HG02981 (cell line): ENCODE measurements around the gene SAMD4B.

ENCODE experiments used
- ATAC-seq: cut with Tn5 transposase; IDR thresholded peaks from one replicate; pipeline ENCODE4 v1.9.1; 2021; ENCODE audit warnings: mild to moderate bottlenecking, moderate library complexity; ENCODE audit not compliant: unreplicated experiment

Gene SAMD4B

GRCh38 chr19:39389631-39390414, 47.6 kb downstream of the SAMD4B start:
- ATAC-seq = no peak

- ATAC-seq = no peak
Measured at GRCh38 chr19:39390451-39390750, 48.2 kb downstream of the SAMD4B start.

GRCh38 chr19:39390751-39391437, 48.7 kb downstream of the SAMD4B start, which contains the start of the genes MED29 and PAF1:
MED29 (plus strand) TSS chr19:39391378; CDS start chr19:39391423, 45 bp downstream.
PAF1 (minus strand) TSS chr19:39391106; CDS start chr19:39390864, 242 bp downstream.
- ATAC-seq = peak; percentile 88

- peak; percentile 39 for ATAC-seq
Measured at GRCh38 chr19:39397360-39398296, 55.4 kb downstream of the SAMD4B start.

GRCh38 chr19:39398297-39398864, 56.2 kb downstream of the SAMD4B start:
- ATAC-seq = no peak

GRCh38 chr19:39399668-39400050, 57.4 kb downstream of the SAMD4B start:
- no peak for ATAC-seq

DNA sequence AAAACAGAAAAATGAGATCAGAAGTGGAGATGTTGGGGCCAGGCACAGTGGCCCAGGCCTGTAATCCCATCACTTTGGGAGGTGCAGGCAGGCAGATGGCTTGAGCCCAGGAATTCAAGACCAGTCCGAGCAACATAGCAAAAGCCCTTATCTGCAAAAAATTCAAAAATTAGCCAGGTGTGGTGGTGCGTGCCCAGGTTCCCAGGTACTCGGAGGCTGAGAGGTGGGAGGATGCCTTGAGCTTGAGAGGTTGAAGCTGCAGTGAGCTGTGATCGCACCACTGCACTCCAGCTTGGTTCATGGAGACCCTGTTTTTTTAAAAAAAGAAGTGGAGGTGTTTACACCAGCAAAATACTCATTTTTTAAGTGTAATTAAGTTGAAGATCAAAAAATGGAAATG, 57.8 kb downstream of the SAMD4B start:
- ATAC-seq = no peak

DNA sequence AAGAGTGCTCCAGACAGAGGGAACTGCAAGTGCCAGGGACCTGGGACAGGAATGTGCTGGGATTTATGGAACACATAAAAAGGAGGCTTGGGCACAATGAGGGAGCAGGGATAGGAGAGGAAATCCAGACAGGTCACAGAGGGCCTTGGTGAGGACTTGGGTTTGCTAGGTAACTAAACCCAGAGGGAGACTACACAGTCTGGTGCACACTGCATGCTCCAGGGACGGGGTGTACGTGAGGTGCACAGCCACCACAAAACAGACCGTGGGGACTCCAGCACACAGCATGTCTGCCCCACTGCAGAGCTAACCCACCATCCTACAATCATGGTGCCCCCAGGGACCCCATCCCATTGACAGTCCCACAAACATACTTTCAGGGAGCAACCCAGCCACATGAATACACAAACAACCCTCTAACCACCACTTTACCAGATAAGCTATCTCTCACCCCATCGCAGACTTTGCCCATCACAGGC, 58.9 kb downstream of the SAMD4B start:
- ATAC-seq = no peak

DNA sequence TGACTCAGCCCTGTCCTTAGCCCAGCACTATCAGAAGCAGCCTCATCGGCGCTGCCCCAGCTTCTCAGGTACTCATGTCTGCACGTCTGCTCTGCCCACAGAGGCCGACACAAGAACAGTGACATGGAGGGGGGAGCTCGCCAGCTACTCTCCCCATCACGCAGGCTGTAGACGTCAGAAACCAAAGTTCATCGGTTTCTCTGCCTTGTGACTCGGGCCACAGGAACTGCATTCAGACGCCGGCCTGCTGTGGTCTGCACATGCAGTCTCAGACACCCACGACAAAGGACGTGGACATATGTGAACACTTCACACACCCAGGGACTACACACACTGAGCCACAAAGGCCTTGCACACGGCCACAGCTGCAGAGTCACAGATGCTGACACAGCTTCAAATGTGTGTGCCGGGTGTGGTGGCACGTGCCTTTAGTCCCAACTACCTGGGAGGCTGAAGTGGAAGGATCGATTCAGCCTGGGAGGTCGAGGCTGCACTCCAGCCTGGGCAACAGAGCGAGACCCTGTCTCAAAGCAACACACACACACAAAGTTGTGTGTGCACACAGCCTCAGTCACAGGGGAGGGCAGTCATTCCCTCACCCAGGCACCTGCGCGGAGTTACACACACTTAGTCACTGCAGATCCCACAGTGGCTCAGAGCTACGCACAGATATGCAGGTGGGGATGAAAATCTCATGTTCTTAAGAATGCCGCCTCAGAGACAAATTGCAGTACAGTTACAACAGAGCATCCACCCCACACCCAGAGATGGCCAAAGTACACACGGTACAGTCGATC, 59.5 kb downstream of the SAMD4B start:
- no peak for ATAC-seq

DNA sequence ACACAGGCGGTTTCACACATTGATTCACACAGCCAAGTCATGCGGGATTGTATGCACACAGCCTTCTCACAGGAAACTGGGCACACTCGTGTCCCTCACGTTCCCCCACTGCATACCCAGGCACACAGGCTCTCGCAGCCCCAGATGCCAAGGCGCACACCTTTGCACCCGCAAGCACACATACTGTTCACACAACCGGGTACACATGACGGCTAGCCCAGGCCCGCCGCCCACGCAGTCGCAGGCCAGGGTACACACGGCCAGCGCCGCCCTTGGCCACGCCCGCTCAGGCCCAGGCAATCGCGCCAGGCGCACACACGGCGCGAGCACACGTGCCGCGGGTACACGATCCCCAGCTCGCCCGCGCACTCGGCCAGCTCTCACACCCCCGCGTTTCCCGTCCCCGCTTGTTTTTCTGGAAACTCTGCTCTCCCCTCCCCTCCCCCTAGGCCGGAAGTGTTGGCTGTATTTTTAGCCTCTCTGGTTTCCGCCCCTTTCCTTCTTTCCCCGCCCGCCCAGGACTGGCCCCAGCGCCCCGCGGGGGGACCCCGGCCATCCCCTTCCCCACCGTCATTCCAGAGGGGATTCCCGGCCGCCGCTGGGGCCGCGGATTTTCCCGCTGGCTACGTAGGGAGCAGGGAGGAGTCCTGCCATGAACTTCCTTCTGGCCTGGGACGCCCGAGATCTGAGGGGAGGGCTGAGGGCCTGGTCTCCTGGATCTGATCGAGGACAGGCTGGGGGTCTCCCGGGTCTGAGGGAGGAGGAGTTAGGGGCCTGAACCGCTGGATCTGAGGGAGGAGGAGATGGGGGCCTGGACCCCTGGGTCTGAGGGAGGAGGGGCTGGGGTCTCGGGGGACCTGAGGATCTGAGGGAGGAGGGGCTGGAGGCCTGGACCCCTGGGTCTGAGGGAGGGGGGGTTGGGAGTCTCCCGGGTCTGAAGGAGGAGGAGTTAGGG, 60.4 kb downstream of the SAMD4B start:
- no peak for ATAC-seq

DNA sequence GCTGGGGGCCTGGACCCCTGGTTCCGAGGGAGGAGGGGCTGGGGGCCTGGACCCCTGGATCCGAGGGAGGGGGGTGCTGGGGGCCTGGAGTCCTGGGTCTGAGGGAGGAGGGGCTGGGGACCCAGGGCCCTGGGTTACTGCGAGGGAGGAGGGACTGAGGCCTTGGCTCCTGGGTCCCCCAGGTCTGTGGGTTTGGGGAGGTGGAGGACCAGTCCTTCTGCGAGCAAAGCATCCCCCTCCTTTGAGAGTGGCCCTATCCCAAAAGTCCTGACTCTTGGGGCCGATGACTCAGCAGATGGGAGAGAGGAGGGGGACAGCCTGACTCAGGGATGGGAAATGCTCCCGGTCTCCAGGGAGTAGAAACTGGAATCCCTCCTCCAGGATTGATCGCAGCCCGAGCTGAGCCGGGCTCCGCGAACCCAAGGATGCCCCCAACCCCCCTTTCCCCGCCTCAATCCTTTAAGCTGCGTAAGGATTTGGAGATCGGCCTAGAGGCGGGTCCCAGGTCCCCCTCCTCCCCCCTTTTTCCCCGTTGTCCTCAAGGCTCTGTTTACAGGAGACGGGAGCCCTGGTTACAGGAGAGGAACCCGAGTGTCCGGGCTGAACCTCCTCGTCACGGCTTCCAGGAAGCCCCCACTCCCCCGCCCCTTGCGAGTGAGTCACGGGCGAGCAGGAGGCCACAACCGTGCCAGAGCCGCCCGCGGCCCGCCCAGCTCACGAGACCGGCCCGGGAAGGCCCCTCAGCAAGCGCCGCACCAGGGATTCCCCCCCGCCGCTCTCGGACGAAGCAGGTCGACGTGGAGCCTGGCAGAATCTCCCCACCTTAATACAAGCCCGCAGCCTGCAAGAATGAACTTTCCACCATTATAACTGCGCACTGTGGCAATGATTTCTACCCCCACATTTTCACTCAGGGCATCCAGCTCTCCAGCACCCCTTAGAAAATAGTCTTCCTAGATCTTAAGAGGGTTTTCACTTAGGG, 61.4 kb downstream of the SAMD4B start:
- peak; percentile 25 for ATAC-seq

DNA sequence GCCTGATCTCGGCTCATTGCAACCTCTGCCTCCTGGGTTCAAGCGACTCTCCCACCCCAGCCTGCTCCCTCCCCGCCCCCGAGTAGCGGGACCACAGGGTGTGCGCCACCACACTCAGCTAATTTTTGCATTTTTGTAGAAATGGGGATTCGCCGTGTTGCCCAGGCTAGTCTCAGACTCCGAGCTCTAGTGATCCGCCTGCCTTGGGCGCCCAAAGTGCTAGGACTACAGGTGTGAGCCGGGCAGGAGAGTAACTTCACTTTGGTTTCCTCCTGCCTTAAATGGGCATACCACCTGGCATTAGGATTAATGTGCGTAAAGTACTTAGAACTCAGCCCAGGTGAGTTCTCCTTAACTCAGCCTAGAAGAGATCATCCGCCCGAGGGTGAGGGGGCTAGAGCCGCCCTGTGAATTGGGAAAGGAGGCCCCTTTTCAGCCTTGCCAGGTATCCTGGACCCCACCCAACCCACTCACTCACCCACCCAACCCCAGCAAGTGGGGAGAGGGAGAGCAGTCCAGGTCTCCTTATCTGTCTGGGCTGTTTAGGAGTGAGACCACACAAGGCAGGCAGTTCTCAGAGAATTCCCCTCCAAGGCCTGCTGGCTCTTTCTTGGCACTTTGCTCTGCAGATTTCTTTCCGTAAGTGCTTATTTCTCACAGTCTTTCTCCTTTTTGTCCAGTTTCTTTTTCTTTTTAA, 63.2 kb downstream of the SAMD4B start:
- no peak for ATAC-seq

GRCh38 chr19:39405958-39406655, 63.9 kb downstream of the SAMD4B start:
- no peak for ATAC-seq

DNA sequence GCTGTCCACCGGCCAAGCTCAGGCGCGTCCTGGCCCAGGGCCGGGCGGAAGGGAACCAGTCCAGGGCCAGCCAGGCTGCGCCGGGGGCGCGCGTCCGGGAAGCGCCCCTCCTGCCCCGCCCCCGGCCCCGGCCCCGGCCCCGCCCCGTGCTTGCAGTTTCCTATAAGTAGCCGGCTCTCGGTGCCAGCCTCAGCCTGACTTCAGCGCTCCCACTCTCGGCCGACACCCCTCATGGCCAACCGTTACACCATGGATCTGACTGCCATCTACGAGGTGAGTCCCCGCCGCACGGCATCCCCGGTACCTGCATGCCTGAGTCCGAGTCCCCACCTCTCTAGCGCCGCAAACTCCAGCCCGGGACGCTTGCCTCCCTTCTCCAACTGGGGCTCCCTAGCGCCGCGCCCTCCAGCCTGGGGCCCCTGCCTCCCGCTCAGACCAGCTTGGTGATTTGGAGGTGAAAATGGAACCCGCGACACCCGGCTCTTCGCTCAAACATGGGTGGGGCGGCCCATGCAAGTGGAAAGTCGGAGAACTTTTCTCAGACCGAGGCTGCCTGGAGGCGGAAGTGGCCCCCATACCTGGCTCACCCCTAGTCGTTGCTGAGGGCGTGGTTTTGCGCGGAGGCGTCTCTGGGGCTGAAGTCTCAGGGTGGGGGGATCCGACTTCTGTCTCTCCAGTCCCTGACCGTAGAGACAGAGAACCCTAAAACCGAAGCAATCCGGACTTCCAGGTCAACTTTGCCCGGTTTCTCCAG, 64.6 kb downstream of the SAMD4B start, which contains the start of gene ZFP36:
Gene ZFP36 (plus strand): TSS at position 192 of the 754 bp plus-strand sequence. CDS start 58 bp downstream, at position 250.
- ATAC-seq = peak; percentile 16

DNA sequence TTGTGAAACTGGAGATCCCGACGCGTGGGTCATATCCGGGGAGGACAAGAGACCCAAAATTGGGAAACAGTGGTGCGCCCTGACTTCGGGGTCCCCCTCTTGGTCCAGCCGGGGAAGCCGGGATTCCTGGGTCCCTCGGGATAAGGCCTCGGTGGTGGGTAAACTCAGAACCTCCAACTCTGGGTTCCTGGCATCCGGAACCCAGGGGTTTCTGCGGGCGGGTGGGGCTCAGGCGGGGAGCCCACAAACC, 65.1 kb downstream of the SAMD4B start:
- no peak for ATAC-seq
